ENCODE measurements around the gene IL17RA.

The IL17RA gene

GRCh38 chr22:17083255-17083654 lies 1.5 kb upstream of the IL17RA start:
- DNase-seq (ENCODE audit: low spot score) = no peak

DNA sequence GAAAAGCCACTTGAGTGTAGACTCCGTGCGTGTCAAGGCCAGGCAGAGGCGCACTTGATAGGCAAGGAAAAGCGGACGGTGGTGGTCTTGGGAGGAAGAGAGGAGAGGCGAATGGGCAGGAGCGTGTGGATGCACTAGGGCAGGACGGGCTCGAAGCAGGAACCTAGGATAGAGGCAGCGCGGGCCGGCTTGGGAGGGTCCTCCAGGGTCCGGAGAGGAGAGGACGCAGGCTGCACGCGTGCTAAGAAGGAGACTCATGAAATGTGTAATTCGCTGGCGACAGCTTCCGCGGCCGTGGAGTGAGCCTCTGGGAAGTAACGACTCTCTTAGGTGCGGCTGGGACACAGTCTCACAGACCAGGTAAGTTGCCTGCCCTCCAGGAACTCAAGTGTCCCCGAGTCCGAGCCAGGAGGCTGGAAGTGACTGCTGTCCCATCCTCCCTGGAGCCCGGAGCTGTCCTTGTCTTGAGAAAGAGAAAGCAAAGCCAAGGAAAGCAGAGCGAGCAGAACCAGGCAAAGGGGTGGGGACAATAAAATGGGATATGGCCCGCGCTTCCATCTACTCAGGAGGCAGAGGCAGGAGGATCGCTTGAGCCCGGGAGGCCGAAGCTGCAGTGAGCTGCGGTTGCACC lies 874 bp upstream of the IL17RA start:
- no peak for DNase-seq (ENCODE audit: low spot score)

DNA sequence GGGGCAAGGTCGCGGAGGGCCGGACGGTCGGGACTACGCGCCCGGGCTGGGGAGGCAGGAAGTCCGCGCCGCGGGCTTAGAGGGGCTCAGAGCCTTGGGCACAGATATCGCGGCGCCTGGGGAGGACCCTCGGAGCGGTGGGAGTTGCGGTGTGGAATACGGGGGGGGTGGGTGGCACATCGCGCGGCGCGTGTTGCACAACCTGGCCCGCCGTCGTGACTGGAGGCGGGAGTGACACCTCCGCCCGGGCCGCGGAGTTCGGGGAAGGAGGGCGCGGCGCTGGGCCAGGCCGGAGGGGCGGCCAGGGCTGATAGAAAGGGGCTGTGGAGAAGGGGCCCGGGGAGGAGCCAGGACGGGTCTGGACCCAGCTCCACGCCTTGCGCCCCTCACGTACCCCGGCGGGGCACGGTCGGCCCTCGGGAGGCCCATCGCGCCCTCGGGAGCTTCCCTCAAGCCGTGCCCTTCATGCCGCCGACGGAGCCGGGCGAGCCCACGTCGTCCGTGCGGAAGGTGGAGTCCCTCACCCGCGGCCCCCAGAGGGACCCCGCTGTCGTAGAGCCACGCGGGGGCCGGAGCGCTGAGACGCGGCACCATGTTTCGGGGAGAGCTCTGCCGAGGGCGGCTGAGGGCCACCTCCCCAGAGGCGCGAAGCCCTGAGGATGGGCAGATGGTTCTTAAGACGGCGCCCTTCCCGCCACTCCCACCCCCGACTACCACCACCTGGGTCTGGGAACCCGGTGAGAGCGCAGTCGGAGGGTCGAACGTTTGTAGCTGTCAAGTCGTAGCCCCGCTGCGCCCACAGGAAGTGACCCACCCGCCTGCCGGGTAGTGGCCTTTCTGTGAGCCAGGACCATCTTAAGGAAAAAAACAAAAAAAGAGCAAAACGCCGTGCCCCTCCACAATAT lies 729 bp downstream of the IL17RA start:
- no peak for DNase-seq (ENCODE audit: low spot score)

- no peak for DNase-seq (ENCODE audit: low spot score)
Observed at GRCh38 chr22:17086296-17086695, 1.5 kb downstream of the IL17RA start.

GRCh38 chr22:17086788-17087497 lies 2.1 kb downstream of the IL17RA start:
- DNase-seq (ENCODE audit: low spot score) = no peak

DNA sequence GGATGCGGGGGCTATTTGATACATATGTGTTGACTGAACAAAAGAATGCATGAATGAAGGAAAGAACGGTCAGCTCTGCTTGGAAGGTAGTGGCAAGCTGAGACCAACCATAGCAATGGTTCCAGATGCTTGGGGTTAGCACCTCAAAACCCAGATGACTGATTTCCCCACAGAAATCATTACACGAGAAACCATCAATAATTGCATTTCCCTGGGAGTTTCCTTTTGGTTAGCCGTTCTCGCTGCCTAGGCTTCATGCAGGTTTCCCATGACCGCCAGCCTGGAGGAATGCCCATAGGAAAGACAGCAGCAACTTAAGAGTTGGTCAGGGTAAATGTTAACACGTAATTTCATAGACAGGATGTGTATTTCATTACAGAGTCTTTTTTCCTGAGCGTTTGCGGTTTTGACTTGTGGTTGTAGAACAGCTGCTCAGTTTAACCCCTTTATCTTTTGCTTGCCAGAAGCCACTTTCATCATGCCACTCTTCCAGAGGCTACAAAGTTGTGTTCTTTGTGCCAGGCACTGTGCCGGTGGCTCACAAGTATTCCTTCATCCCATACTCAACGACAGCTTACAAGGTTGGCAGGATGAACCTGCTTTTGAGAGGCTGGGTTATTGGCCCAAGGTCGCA lies 2.8 kb downstream of the IL17RA start:
- no peak for DNase-seq (ENCODE audit: low spot score)

GRCh38 chr22:17090550-17090949 lies 5.8 kb downstream of the IL17RA start:
- DNase-seq (ENCODE audit: low spot score) = no peak

GRCh38 chr22:17091851-17092250 lies 7.1 kb downstream of the IL17RA start:
- DNase-seq (ENCODE audit: low spot score) = no peak

GRCh38 chr22:17093081-17093480 lies 8.3 kb downstream of the IL17RA start:
- DNase-seq (ENCODE audit: low spot score) = no peak

DNA sequence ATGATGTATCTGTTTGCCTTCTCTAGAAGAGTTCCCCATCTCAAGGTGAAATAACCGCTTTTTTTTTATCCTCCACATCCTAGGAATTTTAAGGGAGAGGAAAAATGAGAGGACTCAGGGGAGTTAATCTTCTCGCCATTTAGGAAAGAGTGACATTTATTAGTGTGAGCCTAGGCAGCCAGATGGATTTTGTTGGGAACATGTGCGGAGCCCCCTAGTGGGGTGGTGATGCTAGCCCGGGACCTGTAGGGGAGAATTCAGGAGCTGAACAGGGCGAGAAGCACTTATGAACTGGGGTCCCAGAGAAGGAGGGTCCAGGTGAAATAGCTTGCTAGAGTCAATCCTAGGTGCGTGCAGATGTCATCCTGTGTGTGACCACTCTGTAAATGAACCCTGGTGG lies 10.7 kb downstream of the IL17RA start:
- no peak for DNase-seq (ENCODE audit: low spot score)

DNA sequence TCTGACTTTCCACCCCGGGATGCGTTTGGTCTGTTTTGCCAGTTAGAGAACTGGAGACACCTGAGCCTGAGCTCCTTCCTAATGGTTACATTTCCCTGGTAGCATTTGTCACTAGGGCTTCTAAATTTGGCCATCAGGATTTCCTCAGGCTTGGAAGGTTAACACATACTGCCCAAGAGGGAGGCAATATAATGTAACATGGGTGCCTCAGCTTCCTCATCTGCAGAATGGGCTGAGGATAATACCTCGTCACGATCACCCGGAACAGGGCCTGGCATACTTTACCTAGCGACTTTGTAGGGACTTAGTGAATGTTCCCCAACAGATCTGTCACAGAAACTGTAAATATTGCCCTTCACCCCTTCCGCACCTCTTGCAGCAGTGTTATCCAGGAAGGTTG lies 11.3 kb downstream of the IL17RA start:
- no peak for DNase-seq (ENCODE audit: low spot score)

DNA sequence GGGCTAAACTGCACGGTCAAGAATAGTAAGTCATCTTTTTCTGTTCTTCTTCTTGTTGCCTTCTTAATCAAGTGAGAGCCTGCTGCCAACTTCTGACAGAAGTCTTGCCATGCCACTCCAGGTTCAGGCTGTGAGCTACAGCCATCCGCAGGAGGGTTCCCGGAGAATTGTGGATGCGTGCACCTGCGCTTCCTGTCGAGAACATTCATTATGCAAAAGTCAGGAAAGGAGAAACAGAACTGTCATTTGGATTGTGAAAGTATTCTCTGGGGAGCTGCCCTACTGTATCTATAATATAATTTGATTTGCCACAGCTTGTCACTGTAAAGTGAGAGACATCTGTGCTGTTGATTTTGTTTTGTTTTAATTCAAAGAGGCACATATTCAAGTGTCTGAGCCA lies 12.3 kb downstream of the IL17RA start:
- no peak for DNase-seq (ENCODE audit: low spot score)

- DNase-seq (ENCODE audit: low spot score) = no peak
Observed at GRCh38 chr22:17097701-17098100, 12.9 kb downstream of the IL17RA start.

DNA sequence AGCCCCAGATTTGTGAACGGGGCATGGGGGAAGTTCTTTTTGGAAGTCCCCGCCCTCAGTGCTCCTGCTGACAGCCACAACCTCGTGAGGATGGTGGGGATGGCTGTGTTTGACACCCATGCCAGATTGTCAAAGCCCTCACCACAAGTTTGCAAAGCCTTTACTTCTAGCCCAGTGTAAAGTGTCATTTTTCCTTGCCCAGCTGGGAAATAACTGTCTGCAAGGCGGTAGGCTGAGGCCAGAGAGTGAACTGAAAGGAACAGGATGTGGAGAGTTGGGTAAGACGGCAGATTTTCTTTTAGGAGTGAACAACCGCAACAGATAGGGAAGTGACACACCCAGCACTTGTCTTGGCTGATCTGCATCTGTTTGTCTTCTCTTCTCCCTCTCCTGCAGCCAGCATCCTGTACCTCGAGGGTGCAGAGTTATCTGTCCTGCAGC lies 13.6 kb downstream of the IL17RA start:
- no peak for DNase-seq (ENCODE audit: low spot score)

DNA sequence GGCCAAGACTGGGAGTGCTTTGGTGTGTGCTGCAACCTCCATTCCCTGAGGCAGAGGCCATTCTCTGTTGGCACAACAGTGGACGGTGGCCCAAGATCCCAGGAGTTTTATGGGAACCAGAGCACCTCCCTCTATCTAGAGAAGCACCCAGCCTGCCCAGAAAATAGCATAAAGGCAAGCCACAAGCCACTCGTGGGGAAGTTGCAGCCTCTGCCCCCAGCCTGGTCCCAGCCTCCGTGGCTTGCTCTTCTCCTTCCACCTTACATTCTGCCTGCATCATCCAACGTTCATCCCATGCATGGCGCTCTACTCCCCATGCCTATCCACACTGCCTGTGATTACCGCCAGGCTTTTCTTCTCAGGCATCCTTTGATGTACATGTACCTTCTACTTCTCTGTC lies 15.8 kb downstream of the IL17RA start:
- DNase-seq (ENCODE audit: low spot score) = no peak

DNA sequence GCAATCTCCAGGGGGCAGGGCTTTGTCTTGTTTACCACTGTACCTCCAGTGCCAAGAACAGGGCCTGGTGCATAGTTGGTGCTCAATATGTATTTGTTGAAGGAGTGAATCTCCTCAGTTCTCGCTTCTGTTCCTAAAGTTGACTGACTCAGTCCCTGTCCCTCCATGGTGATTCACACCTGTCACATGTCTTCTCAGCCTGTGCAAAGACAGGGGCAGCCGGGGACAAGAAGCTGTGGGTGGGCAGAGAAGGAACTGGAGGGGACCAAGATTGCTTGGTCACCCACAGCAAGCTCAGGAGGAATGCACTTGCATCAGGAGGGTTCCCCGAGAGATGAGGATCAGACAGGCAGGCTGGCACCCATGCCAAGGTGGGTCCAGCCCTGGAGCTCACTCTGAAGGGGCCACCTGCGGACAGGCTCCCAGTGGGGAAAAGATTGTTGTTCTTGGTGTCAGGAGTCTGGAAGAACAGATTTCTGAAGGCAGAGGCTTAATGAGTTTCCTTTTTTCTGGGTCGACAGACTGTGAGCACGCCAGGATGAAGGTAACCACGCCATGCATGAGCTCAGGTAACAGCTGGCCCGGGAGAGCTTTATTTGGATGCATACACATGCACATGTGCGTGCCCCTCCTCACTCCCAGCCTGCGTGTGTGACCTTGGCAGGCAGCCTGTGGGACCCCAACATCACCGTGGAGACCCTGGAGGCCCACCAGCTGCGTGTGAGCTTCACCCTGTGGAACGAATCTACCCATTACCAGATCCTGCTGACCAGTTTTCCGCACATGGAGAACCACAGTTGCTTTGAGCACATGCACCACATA lies 16.9 kb downstream of the IL17RA start:
- DNase-seq (ENCODE audit: low spot score) = no peak

GRCh38 chr22:17102297-17102667 lies 17.5 kb downstream of the IL17RA start:
- DNase-seq (ENCODE audit: low spot score) = no peak

DNA sequence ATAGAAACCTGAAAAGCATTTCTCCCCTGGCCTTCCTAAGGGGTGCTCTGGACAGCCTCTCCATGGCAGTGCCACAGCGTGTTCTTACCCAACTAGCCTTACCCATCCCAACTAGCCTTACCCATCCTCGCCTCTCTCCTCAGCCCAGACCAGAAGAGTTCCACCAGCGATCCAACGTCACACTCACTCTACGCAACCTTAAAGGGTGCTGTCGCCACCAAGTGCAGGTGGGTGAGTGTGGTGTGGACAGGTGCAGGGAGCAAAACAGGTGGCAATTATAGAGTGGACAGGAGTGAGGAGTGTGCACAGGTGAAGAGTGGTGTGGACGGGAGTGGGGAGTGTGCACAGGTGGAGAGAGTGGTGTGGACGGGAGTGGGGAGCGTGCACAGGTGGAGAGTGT lies 18.6 kb downstream of the IL17RA start:
- DNase-seq (ENCODE audit: low spot score) = no peak

- no peak for DNase-seq (ENCODE audit: low spot score)
Observed at GRCh38 chr22:17104336-17104935, 19.6 kb downstream of the IL17RA start.

- DNase-seq (ENCODE audit: low spot score) = no peak
Observed at GRCh38 chr22:17105143-17106129, 20.6 kb downstream of the IL17RA start.

Measured in COLO829 (cell line).